Activated CD4-positive, alpha-beta memory T cell treated with anti-CD3 and anti-CD28 coated beads for 36 hours (primary cell): ENCODE measurements around the gene MPP2. TPM values are rescaled to one million over a fixed set of nuclear protein-coding genes. Genes with fewer than 3 reads are reported as not detected.

Experiments used
- CTCF ChIA-PET: fragments of 350-600 bp; sonication (Branson Sonifier 250); formaldehyde crosslinking; loops from one replicate; lab custom pipeline; 2021; ENCODE audit warnings: antibody characterized with exemption, inconsistent platforms; lab: Charles Lee
- POLR2A ChIA-PET: fragments of 350-600 bp; sonication (Branson Sonifier 250); formaldehyde crosslinking; loops from one replicate; lab custom pipeline; 2021; ENCODE audit warnings: antibody characterized with exemption; lab: Charles Lee
- DNase-seq: peaks from one replicate; pipeline ENCODE4 v3.0.0-alpha.2; 2020
- H3K27ac Mint-ChIP-seq: one replicate; pipeline ENCODE4 v1.8.0; 2021; ENCODE audit warnings: mixed read lengths
- H3K27me3 Mint-ChIP-seq: one replicate; pipeline ENCODE4 v1.8.0; 2021; ENCODE audit warnings: mixed read lengths
- H3K36me3 Mint-ChIP-seq: one replicate; pipeline ENCODE4 v1.8.0; 2021; ENCODE audit warnings: mixed read lengths
- H3K4me1 Mint-ChIP-seq: one replicate; pipeline ENCODE4 v1.8.0; 2021; ENCODE audit warnings: low read depth, mixed read lengths
- H3K4me3 Mint-ChIP-seq: one replicate; pipeline ENCODE4 v1.8.0; 2021; ENCODE audit warnings: mild to moderate bottlenecking, mixed read lengths
- H3K9me3 Mint-ChIP-seq: one replicate; pipeline ENCODE4 v1.8.0; 2021; ENCODE audit warnings: mixed read lengths
- intact Hi-C: fragments of 100-400 bp; cut with micrococcal nuclease; formaldehyde crosslinking; loops from one replicate; pipeline ENCODE4 v1.15.1; 2023
- total RNA-seq, 2 experiments: library from RNA; stranded (reverse); gene quantifications; one replicate each; pipeline ENCODE4 v1.2.3, GENCODE V29; 2021

The MPP2 gene
- total RNA-seq, 2 experiments from 2014 or later: 1.8 to 2.0 TPM

DNA sequence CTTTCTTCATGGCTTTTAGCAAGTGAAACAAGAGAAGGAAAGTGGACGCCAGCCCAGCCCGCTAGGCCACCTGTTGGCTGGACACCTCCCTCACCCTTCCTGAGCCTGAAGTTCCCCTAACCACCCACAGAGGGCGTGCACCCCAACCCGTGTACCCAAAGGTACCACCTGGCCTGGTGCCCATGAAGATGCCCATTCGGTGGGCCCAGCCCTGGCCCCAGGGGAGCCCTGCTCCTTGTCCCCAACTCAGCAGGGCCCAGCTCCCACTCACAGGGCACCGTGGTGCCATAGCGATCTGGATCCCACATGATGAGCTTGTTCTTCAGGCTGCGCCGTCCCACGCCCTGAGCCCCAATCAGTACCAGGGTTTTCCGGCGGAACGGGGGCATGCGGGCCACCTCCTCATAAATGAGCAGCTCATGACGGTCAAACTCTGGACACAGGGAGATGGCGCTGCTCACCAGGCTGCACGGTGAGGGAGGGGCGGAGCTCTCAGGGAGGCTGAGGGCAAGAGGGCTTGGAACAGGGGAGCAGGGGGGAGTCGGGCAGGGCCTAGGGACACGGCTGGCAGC, 26.8 kb downstream of the MPP2 start:
- H3K9me3 Mint-ChIP-seq: no peaks in the 10 kb centered on the region
- no peaks in the 10 kb centered on the region for H3K4me1 Mint-ChIP-seq
- ChIA-PET POLR2A (no interaction called here), CTCF (interaction anchor here (0.8 to 4.4 kb wide), 16 partner anchors 8 to 288 kb away, joined by 3 to 60 read pairs (median 6); no protein-coding TSS in a partner anchor)
- H3K4me3 Mint-ChIP-seq: no peak overlapping the region
- intact Hi-C loops: no loop called here
- H3K36me3 Mint-ChIP-seq: no peaks in the 10 kb centered on the region
- H3K27me3 Mint-ChIP-seq: no peaks in the 10 kb centered on the region
- peak; percentile 62 for DNase-seq
- no peak overlapping the region for H3K27ac Mint-ChIP-seq

DNA sequence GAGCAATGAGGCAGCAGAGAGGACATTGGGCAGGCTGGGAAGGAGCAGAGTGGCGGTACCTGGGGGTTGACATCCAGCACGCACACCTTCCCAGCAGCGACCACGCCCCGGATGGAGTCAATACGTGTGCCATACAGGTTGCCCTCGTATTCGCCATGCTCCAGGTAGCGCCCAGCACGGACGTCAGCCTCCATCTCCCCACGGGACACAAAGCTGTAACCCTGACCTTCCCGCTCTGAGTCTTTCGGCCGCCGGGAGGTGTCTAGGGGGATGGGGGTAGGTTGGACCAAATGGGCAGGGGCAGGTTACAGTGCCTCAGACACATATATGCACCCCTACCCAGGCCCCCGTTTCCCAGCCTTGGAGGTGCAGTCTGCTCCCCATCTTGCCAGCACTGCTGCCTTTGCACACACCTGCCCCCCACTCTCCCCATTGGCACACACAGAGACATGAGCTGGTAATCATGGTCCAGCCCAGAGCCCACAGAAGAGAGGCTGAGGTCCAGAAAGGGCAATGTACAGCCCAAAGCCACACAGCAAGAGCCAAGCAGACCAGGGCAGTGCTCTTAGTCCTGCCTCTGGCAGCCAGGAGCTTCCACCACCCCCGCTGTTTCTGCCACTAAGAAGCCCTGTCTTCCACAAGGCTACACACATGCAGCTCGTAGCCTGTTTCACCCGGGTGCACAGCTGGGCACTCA, 27.5 kb downstream of the MPP2 start:
- Mint-ChIP-seq H3K4me3 (no peak overlapping the region), H3K27me3 (no peaks in the 10 kb centered on the region), H3K9me3 (no peaks in the 10 kb centered on the region), H3K4me1 (no peaks in the 10 kb centered on the region), H3K27ac (no peak overlapping the region), H3K36me3 (no peaks in the 10 kb centered on the region)
- intact Hi-C loops: no loop called here
- ChIA-PET POLR2A (no interaction called here), CTCF (interaction anchor here (0.8 to 4.4 kb wide), 22 partner anchors 9 to 289 kb away, joined by 3 to 60 read pairs (median 6); no protein-coding TSS in a partner anchor)
- no peak for DNase-seq

DNA sequence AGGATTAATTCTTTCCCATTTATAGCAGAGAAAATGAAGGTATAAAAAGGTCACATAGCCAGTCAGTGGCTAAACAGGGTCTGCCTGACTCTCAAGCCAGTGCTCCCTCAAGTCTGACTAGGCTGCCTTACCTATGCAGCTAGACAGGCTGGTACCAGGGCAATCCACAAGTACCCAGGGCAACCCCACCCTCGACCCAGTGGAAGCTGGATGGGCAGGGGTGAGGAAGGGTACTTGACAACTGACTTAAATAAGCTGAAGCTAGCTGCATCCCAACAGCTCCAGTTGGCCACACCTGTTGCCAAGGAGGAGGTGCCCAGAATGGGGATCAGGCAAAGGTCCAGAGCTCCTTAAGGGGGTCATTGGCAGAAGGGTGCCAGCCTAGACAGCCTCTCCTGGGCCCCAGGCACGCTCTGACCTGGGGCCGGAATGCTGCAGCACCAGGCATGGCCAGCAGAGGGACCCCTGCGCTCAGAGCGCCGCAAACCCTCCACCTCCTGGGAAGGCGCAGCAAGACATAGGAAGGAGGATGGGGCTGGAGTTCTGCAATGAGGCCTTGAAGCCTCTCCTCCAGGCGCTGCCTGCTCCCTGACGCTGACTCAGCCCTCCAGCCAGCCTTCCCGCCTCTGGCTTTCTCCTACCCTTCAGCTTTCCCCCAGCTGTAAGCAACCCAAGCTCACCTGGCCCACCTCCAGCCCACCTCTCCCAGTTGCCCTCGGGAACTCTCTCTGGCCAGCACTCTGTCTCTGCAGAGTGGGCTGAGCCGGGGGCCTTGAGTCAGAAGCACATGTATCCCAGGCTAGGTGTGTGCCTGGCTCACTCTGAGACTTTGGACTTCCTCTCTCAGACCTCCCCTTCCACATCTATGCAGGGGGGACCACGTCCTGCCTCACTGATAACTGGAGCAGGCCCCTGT, 28.8 kb downstream of the MPP2 start:
- intact Hi-C loops: loop anchor here (1.0 kb wide), 1 partner anchor 117 kb away; no protein-coding TSS in a partner anchor
- ChIA-PET CTCF (interaction anchor here (0.6 to 4.4 kb wide), 33 partner anchors 10 to 290 kb away, joined by 3 to 60 read pairs (median 4); partner anchors contain the start of genes MPP2, PPY and SOST), POLR2A (no interaction called here)
- Mint-ChIP-seq H3K27me3 (no peaks in the 10 kb centered on the region), H3K27ac (no peak overlapping the region), H3K9me3 (no peaks in the 10 kb centered on the region), H3K4me3 (no peak overlapping the region), H3K36me3 (no peaks in the 10 kb centered on the region), H3K4me1 (no peaks in the 10 kb centered on the region)
- peak; percentile 76 for DNase-seq

DNA sequence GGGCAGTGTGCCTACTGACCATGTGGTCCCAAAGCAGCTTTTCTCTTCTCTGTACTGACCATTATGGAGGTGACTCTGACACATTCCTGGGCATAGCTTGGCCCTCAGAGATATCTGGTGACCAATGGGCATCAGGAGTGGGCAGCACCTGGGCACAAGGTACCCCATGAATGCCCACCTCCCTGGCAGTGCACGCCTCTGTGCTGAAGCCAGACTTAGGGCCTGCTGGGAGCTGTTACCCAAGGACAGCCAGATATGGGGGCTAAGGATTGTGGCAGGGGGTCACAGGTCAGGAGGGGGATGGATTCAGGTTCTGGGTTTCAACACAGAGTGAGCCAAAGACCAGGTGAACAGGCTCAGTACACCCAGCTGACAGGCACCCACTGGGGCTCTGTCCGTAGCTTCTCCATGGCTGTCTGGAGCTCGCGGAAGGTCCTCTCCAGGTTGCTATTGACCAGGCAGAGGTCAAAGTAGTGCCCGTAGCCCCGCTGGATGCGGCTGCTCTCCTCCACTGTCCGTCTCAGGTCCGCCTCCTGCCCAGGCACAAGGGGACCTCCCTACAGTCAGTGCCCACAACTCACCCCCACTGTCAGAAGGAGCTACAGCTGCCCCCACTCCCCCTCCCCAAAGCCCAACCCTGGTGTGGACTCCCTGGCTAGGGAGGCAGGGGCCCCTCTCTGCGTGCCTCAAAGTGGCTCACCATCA, 29.7 kb downstream of the MPP2 start:
- intact Hi-C loops: loop anchor here (1.0 kb wide), 1 partner anchor 118 kb away; no protein-coding TSS in a partner anchor

GRCh38 chr17:43877031-43877430, 30.3 kb downstream of the MPP2 start:
- intact Hi-C loops: no loop called here
- POLR2A ChIA-PET: no interaction called here
- H3K4me1 Mint-ChIP-seq: no peaks in the 10 kb centered on the region

More for the DNA sequence above, 29.7 kb downstream of the MPP2 start:
- H3K4me3 Mint-ChIP-seq: no peak overlapping the region
- ChIA-PET POLR2A (no interaction called here), CTCF (interaction anchor here (0.6 to 4.4 kb wide), 24 partner anchors 9 to 164 kb away, joined by 3 to 60 read pairs (median 4); partner anchors contain the start of genes PPY and SOST)
- H3K36me3 Mint-ChIP-seq: no peaks in the 10 kb centered on the region
- H3K27ac Mint-ChIP-seq: no peak overlapping the region
- no peaks in the 10 kb centered on the region for H3K27me3 Mint-ChIP-seq
- no peaks in the 10 kb centered on the region for H3K4me1 Mint-ChIP-seq
- H3K9me3 Mint-ChIP-seq: no peaks in the 10 kb centered on the region
- DNase-seq: no peak

DNA sequence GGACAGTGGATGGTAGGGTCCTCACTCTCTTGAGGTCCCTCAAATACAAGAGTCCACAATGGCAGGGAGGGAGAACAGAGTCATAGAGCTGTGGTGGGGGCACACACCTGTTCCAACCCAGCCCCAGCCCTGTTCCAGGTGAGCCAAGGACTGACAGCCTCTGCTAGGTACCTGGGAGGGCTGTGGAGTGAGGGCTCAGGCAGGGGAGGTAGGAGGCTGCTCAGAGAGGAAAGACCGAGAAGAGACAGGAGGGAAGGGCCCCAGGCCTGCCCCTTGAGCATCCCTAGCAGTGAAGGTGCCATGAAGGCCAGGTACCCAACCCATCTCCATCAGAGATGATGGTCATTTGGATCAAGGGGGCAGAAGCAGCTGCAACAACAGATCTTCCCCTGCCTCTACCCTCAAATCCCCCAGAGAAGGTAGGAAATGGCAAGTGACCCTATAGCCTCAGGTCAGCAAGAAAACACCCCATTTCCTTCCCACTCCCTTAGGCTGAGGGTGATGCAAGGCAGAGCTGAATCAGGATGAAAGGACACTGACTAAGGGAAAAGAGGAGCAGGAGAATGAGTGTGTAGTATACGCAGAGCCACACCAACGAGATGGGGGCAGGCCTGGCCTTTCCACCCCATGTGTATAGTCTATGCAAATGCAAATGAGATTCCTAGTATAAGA, 31.7 kb downstream of the MPP2 start:
- CTCF ChIA-PET: no interaction called here
- peaks cover 5% of the 10 kb centered on the region for H3K27me3 Mint-ChIP-seq
- H3K4me3 Mint-ChIP-seq: no peak overlapping the region
- H3K9me3 Mint-ChIP-seq: no peaks in the 10 kb centered on the region
- no peaks in the 10 kb centered on the region for H3K36me3 Mint-ChIP-seq
- no peak overlapping the region for H3K27ac Mint-ChIP-seq
- H3K4me1 Mint-ChIP-seq: no peaks in the 10 kb centered on the region
- no peak for DNase-seq
- POLR2A ChIA-PET: no interaction called here
- intact Hi-C loops: no loop called here

More at GRCh38 chr17:43877031-43877430, 30.3 kb downstream of the MPP2 start:
- Mint-ChIP-seq H3K4me3 (no peak overlapping the region), H3K27ac (no peak overlapping the region), H3K27me3 (peaks cover 5% of the 10 kb centered on the region), H3K9me3 (no peaks in the 10 kb centered on the region), H3K36me3 (no peaks in the 10 kb centered on the region)
- CTCF ChIA-PET: interaction anchor here (1.1 to 4.4 kb wide), 7 partner anchors 12 to 165 kb away, joined by 4 to 60 read pairs (median 11); no protein-coding TSS in a partner anchor
- no peak for DNase-seq

DNA sequence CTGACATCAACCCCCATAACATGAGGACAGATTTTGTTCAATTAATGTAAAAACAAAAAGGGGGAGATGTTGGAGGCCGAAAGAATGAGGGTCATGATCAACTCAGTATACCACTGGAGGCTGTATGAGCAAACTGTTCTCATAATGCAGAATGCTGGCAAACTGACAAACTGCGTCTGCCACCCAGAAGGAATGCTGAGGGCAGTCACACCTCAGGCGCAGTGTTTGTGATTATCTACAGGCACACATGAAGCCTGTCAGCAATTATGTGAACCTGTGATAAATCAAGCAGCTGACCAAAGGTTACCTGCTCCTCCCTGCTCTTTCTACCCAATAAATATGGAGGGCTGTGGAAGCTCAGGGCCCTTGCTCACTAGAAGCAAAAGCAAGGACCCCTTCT, 33.0 kb downstream of the MPP2 start:
- no peaks in the 10 kb centered on the region for H3K36me3 Mint-ChIP-seq
- H3K4me1 Mint-ChIP-seq: no peaks in the 10 kb centered on the region
- no peak overlapping the region for H3K4me3 Mint-ChIP-seq
- H3K27ac Mint-ChIP-seq: no peak overlapping the region
- intact Hi-C loops: no loop called here
- no peak for DNase-seq
- ChIA-PET POLR2A (no interaction called here), CTCF (no interaction called here)
- no peaks in the 10 kb centered on the region for H3K9me3 Mint-ChIP-seq
- H3K27me3 Mint-ChIP-seq: peaks cover 7% of the 10 kb centered on the region

- H3K27ac Mint-ChIP-seq: no peak overlapping the region
- H3K36me3 Mint-ChIP-seq: no peaks in the 10 kb centered on the region
- DNase-seq: no peak
- H3K4me3 Mint-ChIP-seq: no peak overlapping the region
- no peaks in the 10 kb centered on the region for H3K9me3 Mint-ChIP-seq
- CTCF ChIA-PET: no interaction called here
- intact Hi-C loops: no loop called here
- peaks cover 7% of the 10 kb centered on the region for H3K27me3 Mint-ChIP-seq
- H3K4me1 Mint-ChIP-seq: no peaks in the 10 kb centered on the region
- POLR2A ChIA-PET: no interaction called here
These were observed 33.5 kb downstream of the MPP2 start for GRCh38 chr17:43873815-43874214.

GRCh38 chr17:43873091-43873490, 34.2 kb downstream of the MPP2 start:
- no peak overlapping the region for H3K4me3 Mint-ChIP-seq

GRCh38 chr17:43871946-43872690, 35.2 kb downstream of the MPP2 start:
- Mint-ChIP-seq H3K4me3 (no peak overlapping the region), H3K27ac (no peak overlapping the region), H3K4me1 (no peaks in the 10 kb centered on the region), H3K9me3 (peaks cover 2% of the 10 kb centered on the region), H3K27me3 (peaks cover 15% of the 10 kb centered on the region), H3K36me3 (peaks cover 3% of the 10 kb centered on the region)
- ChIA-PET CTCF (interaction anchor here (1.2 kb wide), 1 partner anchor 38 kb away, joined by 3 read pairs; no protein-coding TSS in a partner anchor), POLR2A (no interaction called here)
- DNase-seq: no peak
- intact Hi-C loops: no loop called here

More at GRCh38 chr17:43873091-43873490, 34.2 kb downstream of the MPP2 start:
- Mint-ChIP-seq H3K36me3 (peaks cover 3% of the 10 kb centered on the region), H3K4me1 (no peaks in the 10 kb centered on the region), H3K27me3 (peaks cover 13% of the 10 kb centered on the region), H3K9me3 (peaks cover 2% of the 10 kb centered on the region), H3K27ac (no peak overlapping the region)
- no peak for DNase-seq
- POLR2A ChIA-PET: no interaction called here
- CTCF ChIA-PET: no interaction called here
- intact Hi-C loops: no loop called here
